Heart left ventricle (tissue), 13 donors: ENCODE results near the gene NUTM1.

Source experiments
- POLR2A ChIP-seq, 2 donors: fragments of 450-650 bp; IDR thresholded peaks; one replicate each; pipeline ENCODE4 v1.6.1; 2017; ENCODE audit warnings: antibody characterized with exemption in 2 of 2, mild to moderate bottlenecking in 2 of 2, moderate library complexity in 2 of 2
- TF ChIP-seq, protein P1 (sequence below), 12 donors: fragments of 200-600 bp; sonication (generic) in 4 of 12; IDR thresholded peaks; one replicate each; pipeline versions ENCODE4 v1.5.0 to v1.8.0; 2018 to 2022; ENCODE audit warnings: antibody characterized with exemption in 12 of 12, mild to moderate bottlenecking in 5 of 12
- donor health status: ischemic (EF 13 %, LVEDD 7.1; RV severe dilation, severe dysfunction).
- donor health status: DM: no; HTN: yes; CAD: no.
- donor health status: DM: no; HTN: no; CAD: no.
- donor health status: ischemic (EF 25% LVEDD 6.9; RV normal size, moderate dysfunction).
- donor health status: ischemic (EF 25% LVEDD 5.7; RV mildly dilated, moderate dysfunction).
- donor health status: ischemic (EF 35%, LVEDD 5.7; RV mildly dilated, moderate dysfunction).
- donor health status: nonischemic (EF 11% LVEDD 7.7; RV severe dilation, severe dysfunction).
- donor health status: DM: yes; HTN: yes; CAD: no.
- donor health status: PGD.
- donor health status: ischemic (EF 29% LVEDD 5.4; RV normal size, mild dysfunction).
- donor health status: nonischemic (EF 23%, LVEDD 6.1; RV moderate dilation, normal function).

DNA sequence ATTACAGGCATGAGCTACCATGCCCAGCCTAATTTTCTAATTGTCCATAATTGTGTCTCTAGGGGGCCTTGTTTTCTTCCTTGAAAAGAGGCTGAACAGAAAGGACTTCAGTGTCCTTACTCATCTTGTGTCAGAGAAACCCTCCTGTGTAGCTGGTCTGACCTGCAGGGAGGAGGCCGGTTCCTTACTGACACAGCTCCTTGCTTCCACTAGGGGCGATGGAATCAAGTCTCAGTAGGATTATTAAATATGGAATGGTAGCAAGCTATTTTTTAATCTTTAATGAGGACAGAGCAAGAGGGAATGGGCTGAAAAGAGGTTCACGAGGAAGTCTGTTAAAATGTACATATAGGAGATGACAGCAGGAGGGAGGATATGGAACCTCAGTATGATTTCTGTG lies 15.3 kb downstream of the NUTM1 start:
- TF ChIP-seq, protein P1, sequence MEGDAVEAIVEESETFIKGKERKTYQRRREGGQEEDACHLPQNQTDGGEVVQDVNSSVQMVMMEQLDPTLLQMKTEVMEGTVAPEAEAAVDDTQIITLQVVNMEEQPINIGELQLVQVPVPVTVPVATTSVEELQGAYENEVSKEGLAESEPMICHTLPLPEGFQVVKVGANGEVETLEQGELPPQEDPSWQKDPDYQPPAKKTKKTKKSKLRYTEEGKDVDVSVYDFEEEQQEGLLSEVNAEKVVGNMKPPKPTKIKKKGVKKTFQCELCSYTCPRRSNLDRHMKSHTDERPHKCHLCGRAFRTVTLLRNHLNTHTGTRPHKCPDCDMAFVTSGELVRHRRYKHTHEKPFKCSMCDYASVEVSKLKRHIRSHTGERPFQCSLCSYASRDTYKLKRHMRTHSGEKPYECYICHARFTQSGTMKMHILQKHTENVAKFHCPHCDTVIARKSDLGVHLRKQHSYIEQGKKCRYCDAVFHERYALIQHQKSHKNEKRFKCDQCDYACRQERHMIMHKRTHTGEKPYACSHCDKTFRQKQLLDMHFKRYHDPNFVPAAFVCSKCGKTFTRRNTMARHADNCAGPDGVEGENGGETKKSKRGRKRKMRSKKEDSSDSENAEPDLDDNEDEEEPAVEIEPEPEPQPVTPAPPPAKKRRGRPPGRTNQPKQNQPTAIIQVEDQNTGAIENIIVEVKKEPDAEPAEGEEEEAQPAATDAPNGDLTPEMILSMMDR (IDR thresholded peaks at IDR 0.05), result no peak
- no peak for TF ChIP-seq POLR2A (IDR thresholded peaks at IDR 0.05)
